Endothelial cell of umbilical vein (primary cell): ENCODE data around the gene TBCD. TPM values are rescaled to one million over a fixed set of nuclear protein-coding genes. Genes with fewer than 3 reads are reported as not detected.

ENCODE experiments used
- BruUV-seq: library from RNA; stranded (reverse); fragments of 400-500 nt; replicated peaks from 2 replicates; lab custom pipeline; 2021; lab: Mats Ljungman, UMichigan
- CTCF ChIA-PET: fragments of 300-600, 350-600 bp; sonication (Branson Sonifier 250); formaldehyde crosslinking; loops from one replicate; lab custom pipeline; 2021; ENCODE audit warnings: antibody characterized with exemption, inconsistent platforms; lab: Charles Lee
- POLR2A ChIA-PET: fragments of 300-600, 350-600 bp; sonication (Branson Sonifier 250); formaldehyde crosslinking; loops from one replicate; lab custom pipeline; 2021; ENCODE audit warnings: antibody characterized with exemption, inconsistent platforms; lab: Charles Lee
- DNase-seq: peaks from one replicate; pipeline ENCODE4 v3.0.0-alpha.2; 2011; ENCODE audit warnings: low read depth, low spot score
- FAIRE-seq: peaks from 2 replicates; lab custom pipeline; 2011; peaks lifted over from hg19 to GRCh38; lab: Jason Lieb, UNC
- H2AFZ ChIP-seq: 2 replicates; pipeline ENCODE4 v1.6.0; 2012; ENCODE audit warnings: low read depth, low read length, control low read depth, inconsistent platforms
- H3K27ac ChIP-seq: 2 replicates; pipeline ENCODE4 v1.5.1; 2011; ENCODE audit warnings: low read depth, mild to moderate bottlenecking, control low read depth, low read length, moderate library complexity; ENCODE audit not compliant: insufficient read depth
- H3K27me3 ChIP-seq, 2 experiments: 2 replicates each; pipeline versions ENCODE4 v1.6.0 to v1.6.1; 2011; ENCODE audit warnings: low read length in 2 of 2, mixed read lengths in 1 of 2; ENCODE audit not compliant: control insufficient read depth in 2 of 2, insufficient read depth in 2 of 2
- H3K36me3 ChIP-seq, 2 experiments: 2 replicates in 1 of 2; 3 replicates in 1 of 2; pipeline ENCODE4 v1.5.1; 2011; ENCODE audit warnings: low read length in 2 of 2, mild to moderate bottlenecking in 1 of 2, moderate library complexity in 1 of 2; ENCODE audit not compliant: control insufficient read depth in 2 of 2, insufficient read depth in 2 of 2; ENCODE audit errors: extremely low read depth in 1 of 2
- H3K4me1 ChIP-seq: 3 replicates; pipeline ENCODE4 v1.5.1; 2011; ENCODE audit warnings: mild to moderate bottlenecking, low read length; ENCODE audit not compliant: control insufficient read depth, insufficient read depth; ENCODE audit errors: extremely low read depth
- H3K4me2 ChIP-seq: 2 replicates; pipeline ENCODE4 v1.6.1; 2011; ENCODE audit warnings: low read length, control low read depth, mixed read lengths; ENCODE audit not compliant: insufficient read depth
- H3K4me3 ChIP-seq, 3 experiments: fragments of 200-600 bp in 1 of 3; sonication (generic), shearing (Covaris generic) in 1 of 3; replicated peaks in 1 of 3; 2 replicates each; pipeline ENCODE4 v1.5.1; 2011 to 2016; ENCODE audit warnings: control low read depth in 3 of 3, low read length in 3 of 3, mild to moderate bottlenecking in 2 of 3, inconsistent platforms in 1 of 3, low read depth in 1 of 3, moderate library complexity in 1 of 3; ENCODE audit not compliant: insufficient read depth in 1 of 3
- H3K79me2 ChIP-seq: 2 replicates; pipeline ENCODE4 v1.6.0; 2012; ENCODE audit warnings: low read length, inconsistent platforms; ENCODE audit not compliant: control insufficient read depth, insufficient read depth
- H3K9ac ChIP-seq: replicated peaks from 2 replicates; pipeline ENCODE3; 2011; ENCODE audit warnings: low read length, control low read depth; ENCODE audit not compliant: insufficient read depth; ENCODE audit errors: extremely low read depth
- H3K9me1 ChIP-seq: replicated peaks from 3 replicates; pipeline ENCODE4 v1.6.0; 2011; ENCODE audit warnings: mild to moderate bottlenecking, low read length; ENCODE audit not compliant: control insufficient read depth, insufficient read depth; ENCODE audit errors: extremely low read depth
- H3K9me3 ChIP-seq: replicated peaks from 2 replicates; pipeline ENCODE4 v1.5.1; 2012; ENCODE audit warnings: low read length, inconsistent platforms; ENCODE audit not compliant: control insufficient read depth, insufficient read depth
- H4K20me1 ChIP-seq: replicated peaks from 2 replicates; pipeline ENCODE3; 2011; ENCODE audit warnings: mild to moderate bottlenecking, low read length; ENCODE audit not compliant: control insufficient read depth, insufficient read depth; ENCODE audit errors: extremely low read depth
- CTCF ChIP-seq, 2 donors: IDR thresholded peaks; 1 replicate in 1 of 2; 2 replicates in 1 of 2; pipeline ENCODE4 v1.5.1; 2011; ENCODE audit warnings: low read length in 2 of 2, mild to moderate bottlenecking in 2 of 2, moderate library complexity in 2 of 2, control low read depth in 1 of 2, inconsistent platforms in 1 of 2, low read depth in 1 of 2; ENCODE audit not compliant: insufficient read depth in 1 of 2; ENCODE audit errors: extremely low read depth in 1 of 2
- EZH2 ChIP-seq: IDR thresholded peaks from 2 replicates; pipeline ENCODE4 v1.6.1; 2012; ENCODE audit warnings: borderline replicate concordance, low read depth, mild to moderate bottlenecking, moderate library complexity, low read length, inconsistent platforms; ENCODE audit not compliant: severe bottlenecking
- FOS ChIP-seq: IDR thresholded peaks from 2 replicates; pipeline ENCODE4 v1.6.1; 2011; ENCODE audit warnings: mild to moderate bottlenecking, low read length, moderate library complexity, borderline replicate concordance; ENCODE audit not compliant: insufficient read depth
- GATA2 ChIP-seq: IDR thresholded peaks from 2 replicates; pipeline ENCODE4 v1.7.0; 2011; ENCODE audit warnings: low read depth, mild to moderate bottlenecking, moderate library complexity, mixed read lengths, low read length; ENCODE audit not compliant: insufficient read length, insufficient read depth
- JUN ChIP-seq: IDR thresholded peaks from 2 replicates; pipeline ENCODE4 v1.6.1; 2011; ENCODE audit warnings: borderline replicate concordance, low read depth; ENCODE audit not compliant: insufficient read length, insufficient read depth
- MYC ChIP-seq: IDR thresholded peaks from one replicate; pipeline ENCODE4 v1.6.1; 2011; ENCODE audit warnings: mild to moderate bottlenecking, low read depth, low read length
- POLR2A ChIP-seq: IDR thresholded peaks from 2 replicates; pipeline ENCODE4 v1.6.1; 2012; ENCODE audit warnings: low read depth, mild to moderate bottlenecking, control low read depth, low read length
- POLR2AphosphoS5 ChIP-seq: IDR thresholded peaks from 2 replicates; pipeline ENCODE4 v1.6.1; 2012; ENCODE audit warnings: low read depth, mild to moderate bottlenecking, control low read depth, low read length, moderate library complexity; ENCODE audit not compliant: insufficient read depth
- dilution Hi-C: fragments of 300-500 bp; cut with MboI; formaldehyde crosslinking; loops from one replicate; pipeline ENCODE4 v1.15.0; 2019; ENCODE audit warnings: low sequenced_read_pairs; ENCODE audit not compliant: extremely low pct_ligation_motif_present
- intact Hi-C: fragments of 100-400 bp; cut with micrococcal nuclease; formaldehyde crosslinking; loops from one replicate; pipeline ENCODE4 v1.10.0; 2022
- polyA plus RNA-seq, 4 experiments: library from polyadenylated mRNA; depleted of rRNA in 3 of 4; stranded (reverse) in 3 of 4; unstranded in 1 of 4; fragments of >200 nt; gene quantifications; 2 replicates each; pipeline versions ENCODE4 v1.2.1 to v1.2.3, GENCODE V29; 2011 to 2012; ENCODE audit warnings: missing spikeins in 1 of 4
- total RNA-seq: library from RNA; stranded (reverse); gene quantifications from 2 replicates; pipeline ENCODE4 v1.2.3, GENCODE V29; 2021
- TF ChIP-seq, protein P1 (sequence below): IDR thresholded peaks from 2 replicates; pipeline ENCODE4 v1.6.1; 2011; ENCODE audit not compliant: insufficient read depth, insufficient read length

Gene TBCD
- total and polyA plus RNA-seq, 2 donors (not counting 3 experiments of a cell fraction or from before 2014, with no cell fraction given), result 121 to 145 TPM

DNA sequence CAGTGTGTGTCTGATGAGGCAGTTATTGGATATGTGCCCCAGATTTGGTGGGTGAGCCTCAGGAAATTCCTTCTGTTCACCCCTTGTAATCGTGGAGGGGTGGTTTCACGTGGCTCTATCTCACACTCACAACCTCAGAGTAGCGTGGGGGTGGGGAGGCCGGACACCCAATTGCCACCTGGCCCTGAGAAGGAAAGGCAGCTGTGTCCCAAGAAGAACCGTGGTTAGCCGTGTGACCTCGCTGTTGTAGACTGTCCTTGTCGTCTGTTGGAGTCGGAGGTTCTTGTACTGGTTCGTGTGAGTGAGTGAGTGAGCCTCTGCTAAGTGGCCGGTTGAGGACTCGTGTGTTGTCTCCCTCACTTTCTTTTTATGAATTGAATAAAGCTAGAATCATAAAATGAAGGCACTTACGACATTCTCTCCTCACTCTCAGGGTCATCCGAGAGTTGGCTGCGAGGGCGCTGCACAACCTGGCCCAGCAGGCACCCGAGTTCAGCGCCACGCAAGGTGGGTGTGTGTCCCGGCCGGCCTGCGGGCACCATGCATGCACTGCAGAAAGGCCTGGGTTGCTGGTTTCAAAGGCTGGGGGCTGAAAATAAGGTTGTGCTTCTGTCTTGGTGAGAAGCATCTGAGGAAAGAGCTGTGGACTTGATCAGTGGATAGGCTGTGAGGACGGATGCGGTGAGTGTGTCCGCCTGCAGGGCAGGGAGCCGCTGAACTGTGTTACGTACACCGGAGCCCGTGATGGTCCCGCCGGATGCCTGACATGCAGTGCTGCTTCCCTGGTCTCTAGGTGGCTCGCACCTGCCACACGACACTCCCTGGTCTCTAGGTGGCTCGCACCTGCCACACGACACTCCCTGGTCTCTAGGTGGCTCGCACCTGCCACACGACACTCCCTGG lies 151.4 kb downstream of the TBCD start:
- Histone ChIP-seq H4K20me1 (no peaks in the 10 kb centered on the region), H3K36me3 (peaks cover 6 to 32% of the 10 kb centered on the region in 2 experiments), H2AFZ (no peak overlapping the region), H3K4me1 (no peaks in the 10 kb centered on the region), H3K4me2 (no peak overlapping the region), H3K9me1 (no peaks in the 10 kb centered on the region), H3K79me2 (no peaks in the 10 kb centered on the region), H3K27me3 (no peaks in the 10 kb centered on the region), H3K4me3 (no peak overlapping the region), H3K9me3 (no peaks in the 10 kb centered on the region), H3K9ac (no peak overlapping the region), H3K27ac (no peak overlapping the region)
- TF ChIP-seq EZH2, result no peak
- TF ChIP-seq GATA2, result no peak
- TF ChIP-seq MYC, result no peak
- no peak for TF ChIP-seq POLR2A
- TF ChIP-seq CTCF (IDR thresholded peaks at IDR 0.05; ENCODE audit: extremely low read depth in 1 of 2, insufficient read depth in 1 of 2, low read depth in 1 of 2, low read length in 2 of 2), result no peak
- TF ChIP-seq POLR2AphosphoS5, result no peak
- no peak for TF ChIP-seq FOS
- TF ChIP-seq, protein P1, sequence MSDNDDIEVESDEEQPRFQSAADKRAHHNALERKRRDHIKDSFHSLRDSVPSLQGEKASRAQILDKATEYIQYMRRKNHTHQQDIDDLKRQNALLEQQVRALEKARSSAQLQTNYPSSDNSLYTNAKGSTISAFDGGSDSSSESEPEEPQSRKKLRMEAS, result no peak
- no peak for TF ChIP-seq JUN
- no TSS peak for BruUV-seq
- no peak for DNase-seq
- ChIA-PET CTCF (no interaction called here), POLR2A (no interaction called here)
- no peak for FAIRE-seq
- dilution Hi-C loops, result no loop called here
- intact Hi-C loops, result no loop called here
